NB4 (cell line): ENCODE measurements around the gene JTB.
"Not testable (repeated sequence)": the region's sequence is repeated elsewhere in the genome, so short reads cannot be mapped to it uniquely, and the experiment has no call there.

Source experiments
- DNase-seq: peaks from one replicate; pipeline ENCODE4 v3.0.0; 2010; ENCODE audit warnings: low read depth
- H3K4me3 ChIP-seq: one replicate; pipeline ENCODE4 v1.5.1; 2011; ENCODE audit warnings: mild to moderate bottlenecking, low read depth, low read length, moderate library complexity
- CTCF ChIP-seq: IDR thresholded peaks from one replicate; pipeline ENCODE4 v1.5.1; 2012; ENCODE audit warnings: low read depth, low read length
- MAX ChIP-seq: IDR thresholded peaks from 2 replicates; pipeline ENCODE4 v1.6.1; 2011; ENCODE audit warnings: low read depth, low read length
- MYC ChIP-seq: IDR thresholded peaks from 2 replicates; pipeline ENCODE4 v1.6.1; 2011; ENCODE audit warnings: low read depth, low read length
- POLR2A ChIP-seq: IDR thresholded peaks from 2 replicates; pipeline ENCODE4 v1.6.1; 2011; ENCODE audit warnings: mild to moderate bottlenecking; ENCODE audit not compliant: insufficient read length; ENCODE audit errors: extremely low read depth

JTB gene

GRCh38 chr1:153984123-153984894, 6.8 kb upstream of the JTB start:
- no peak for DNase-seq
- no peak for TF ChIP-seq MYC
- TF ChIP-seq CTCF, result no peak
- no peak for TF ChIP-seq POLR2A
- no peak for TF ChIP-seq MAX
- H3K4me3 ChIP-seq, result peak overlapping the region; percentile 69

GRCh38 chr1:153981735-153982134, 4.3 kb upstream of the JTB start:
- H3K4me3 ChIP-seq, DNase-seq: not testable (repeated sequence)

- not testable (repeated sequence) for H3K4me3 ChIP-seq, DNase-seq
Observed at GRCh38 chr1:153979091-153979490, 1.6 kb upstream of the JTB start.

GRCh38 chr1:153978274-153978909, 918 bp upstream of the JTB start:
- no peak for DNase-seq
- no peak for TF ChIP-seq CTCF
- TF ChIP-seq POLR2A, result no peak
- TF ChIP-seq MAX, result no peak
- TF ChIP-seq MYC, result no peak
- H3K4me3 ChIP-seq, result peak overlapping the region; percentile 91

- H3K4me3 ChIP-seq, result peak overlapping the region; percentile 91
- DNase-seq, result no peak
- no peak for TF ChIP-seq MYC
- no peak for TF ChIP-seq CTCF
- no peak for TF ChIP-seq MAX
Observed at GRCh38 chr1:153976819-153977249, 640 bp downstream of the JTB start.

GRCh38 chr1:153973525-153973924, 3.9 kb downstream of the JTB start:
- TF ChIP-seq MYC (no peak), MAX (no peak), CTCF (no peak), POLR2A (no peak)
- H3K4me3 ChIP-seq, result no peak overlapping the region
- no peak for DNase-seq

- TF ChIP-seq CTCF (no peak), MYC (no peak), MAX (no peak), POLR2A (no peak)
- no peak overlapping the region for H3K4me3 ChIP-seq
Observed at GRCh38 chr1:153973071-153973470, 4.4 kb downstream of the JTB start.

More at GRCh38 chr1:153973071-153973470, 4.4 kb downstream of the JTB start:
- no peak for DNase-seq
